Spinal cord (tissue), 10 donors: ENCODE measurements around the gene RING1. TPM values are rescaled to one million over a fixed set of nuclear protein-coding genes. Genes with fewer than 3 reads are reported as not detected.

Experiments
- DNase-seq, 6 donors: peaks; one replicate each; pipeline versions ENCODE4 v3.0.0 to v3.0.0-alpha.2; 2013 to 2015; ENCODE audit warnings: low spot score in 6 of 6, low read depth in 4 of 6
- H3K27ac ChIP-seq: one replicate; pipeline ENCODE4 v1.5.1; 2013; ENCODE audit warnings: low read depth, low read length, control low read depth
- H3K27me3 ChIP-seq: one replicate; pipeline ENCODE4 v1.6.1; 2013; ENCODE audit warnings: low read length; ENCODE audit not compliant: control insufficient read depth, insufficient read depth
- H3K36me3 ChIP-seq: one replicate; pipeline ENCODE4 v1.6.1; 2013; ENCODE audit warnings: low read length; ENCODE audit not compliant: control insufficient read depth, insufficient read depth
- H3K4me1 ChIP-seq: one replicate; pipeline ENCODE4 v1.6.1; 2013; ENCODE audit warnings: low read length; ENCODE audit not compliant: control insufficient read depth, insufficient read depth
- H3K4me3 ChIP-seq: one replicate; pipeline ENCODE4 v1.5.1; 2013; ENCODE audit warnings: low read depth, low read length, control low read depth
- H3K9me3 ChIP-seq: one replicate; pipeline ENCODE4 v1.6.1; 2013; ENCODE audit warnings: low read length; ENCODE audit not compliant: control insufficient read depth, insufficient read depth
- WGBS: methylation state at CpG from one replicate; pipeline ENCODE4 v1.1.5; 2013; ENCODE audit warnings: missing lambda C conversion rate; ENCODE audit not compliant: insufficient coverage; 5-methylcytosine and 5-hydroxymethylcytosine counted together
- polyA plus RNA-seq, 2 donors: library from polyadenylated mRNA; unstranded; fragments of 120-200 nt; gene quantifications; one replicate each; pipeline ENCODE4 v1.2.1, GENCODE V29; 2013; ENCODE audit not compliant: insufficient read length in 2 of 2
- total RNA-seq, 2 donors: library from RNA; depleted of rRNA in 1 of 2; stranded (reverse); fragments of 120-200 nt in 1 of 2; fragments of >200 nt in 1 of 2; gene quantifications; one replicate each; pipeline versions ENCODE4 v1.2.3 to v1.2.4, GENCODE V29; 2013 to 2014
- donor health status: healthy.

RING1 gene
- total and polyA plus RNA-seq, 4 donors: 19.0 to 71.0 (median 53.6) TPM

DNA sequence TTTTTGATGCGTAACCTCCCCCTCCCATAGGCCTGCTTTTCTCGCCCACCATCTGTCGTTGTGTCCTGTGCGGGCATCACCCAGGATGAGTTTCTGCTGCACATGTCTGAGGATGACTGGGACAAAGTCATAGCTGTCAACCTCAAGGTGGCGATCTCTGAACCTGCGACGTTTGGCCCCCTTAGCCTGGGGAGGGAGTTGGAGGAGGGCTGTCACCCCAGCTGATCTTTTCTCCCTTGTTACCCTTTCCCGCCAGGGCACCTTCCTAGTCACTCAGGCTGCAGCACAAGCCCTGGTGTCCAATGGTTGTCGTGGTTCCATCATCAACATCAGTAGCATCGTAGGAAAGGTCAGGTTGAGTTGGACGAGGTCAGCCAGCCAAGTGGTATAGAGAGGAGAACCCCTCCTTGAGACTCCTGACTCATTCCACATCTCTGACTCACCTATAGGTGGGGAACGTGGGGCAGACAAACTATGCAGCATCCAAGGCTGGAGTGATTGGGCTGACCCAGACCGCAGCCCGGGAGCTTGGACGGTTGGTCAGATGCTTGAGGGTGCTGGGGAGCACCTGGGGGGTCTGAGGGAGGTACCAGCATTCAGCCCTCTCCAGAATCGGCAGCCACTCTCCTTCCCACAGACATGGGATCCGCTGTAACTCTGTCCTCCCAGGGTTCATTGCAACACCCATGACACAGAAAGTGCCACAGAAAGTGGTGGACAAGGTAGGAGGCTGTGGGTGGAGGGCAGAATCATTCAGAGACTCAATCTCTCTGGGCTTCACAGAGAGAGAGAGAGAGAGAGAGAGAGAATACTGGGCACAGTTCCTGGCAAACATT, 2.9 kb upstream of the RING1 start:
- Histone ChIP-seq H3K9me3 (no peaks in the 10 kb centered on the region), H3K4me1 (peaks cover 63% of the 10 kb centered on the region), H3K27ac (no peak overlapping the region), H3K27me3 (no peaks in the 10 kb centered on the region), H3K36me3 (peaks cover 29% of the 10 kb centered on the region), H3K4me3 (peak overlapping the region; percentile 87)
- DNase-seq: peak in 1 of 6 donors; percentile 46
- WGBS: 43% methylated on average over 10 of the region's 17 CpGs

- Histone ChIP-seq H3K4me3 (no peak overlapping the region), H3K4me1 (peaks cover 59% of the 10 kb centered on the region), H3K27me3 (no peaks in the 10 kb centered on the region), H3K9me3 (no peaks in the 10 kb centered on the region), H3K27ac (peak overlapping the region; percentile 49), H3K36me3 (peaks cover 33% of the 10 kb centered on the region)
- no peak for DNase-seq
- 43% methylated on average over 1 of the region's 3 CpGs for WGBS
Measured at GRCh38 chr6:33206027-33206863, 2.1 kb upstream of the RING1 start.

- H3K9me3 ChIP-seq: no peaks in the 10 kb centered on the region
- DNase-seq: peak in 3 of 6 donors; percentile 57 to 87 (median 81)
- H3K4me1 ChIP-seq: peaks cover 57% of the 10 kb centered on the region
- 0% methylated on average over 10 of the region's 20 CpGs for WGBS
- H3K36me3 ChIP-seq: peaks cover 38% of the 10 kb centered on the region
- peak overlapping the region; percentile 92 for H3K27ac ChIP-seq
- H3K4me3 ChIP-seq: peak overlapping the region; percentile 94
- H3K27me3 ChIP-seq: no peaks in the 10 kb centered on the region
Measured at GRCh38 chr6:33206864-33207551, 1.3 kb upstream of the RING1 start.

DNA sequence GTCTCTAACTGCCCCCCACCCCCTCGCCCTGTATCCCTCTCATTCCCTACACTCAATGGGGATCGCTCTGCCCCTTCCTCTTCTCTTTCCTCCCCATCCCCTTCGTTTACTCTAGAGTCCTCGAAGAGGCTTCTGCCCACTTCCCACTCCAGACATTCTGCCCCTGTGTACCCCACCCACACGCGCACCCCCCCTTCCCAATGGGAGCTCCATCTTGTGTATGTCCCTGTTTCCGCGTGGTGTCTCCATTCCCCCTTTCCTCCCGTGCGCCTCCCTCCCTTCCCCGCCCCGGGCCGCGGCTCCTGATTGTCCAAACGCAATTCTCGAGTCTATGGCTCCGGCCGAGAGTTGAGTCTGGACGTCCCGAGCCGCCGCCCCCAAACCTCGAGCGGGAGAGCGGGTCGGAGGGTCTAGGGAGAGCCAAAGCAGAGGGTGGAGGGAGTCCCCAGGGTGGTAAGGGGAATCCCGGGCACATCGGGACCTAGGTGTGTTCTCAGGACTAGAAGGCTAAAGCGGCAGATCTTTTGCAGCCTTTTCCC, 679 bp upstream of the RING1 start:
- no peaks in the 10 kb centered on the region for H3K9me3 ChIP-seq
- WGBS: 0% methylated on average over 22 of the region's 29 CpGs
- peaks cover 55% of the 10 kb centered on the region for H3K4me1 ChIP-seq
- peak overlapping the region; percentile 94 for H3K4me3 ChIP-seq
- H3K27ac ChIP-seq: peak overlapping the region; percentile 92
- H3K27me3 ChIP-seq: no peaks in the 10 kb centered on the region
- peak in 2 of 6 donors; percentile 62 to 73 for DNase-seq
- H3K36me3 ChIP-seq: peaks cover 35% of the 10 kb centered on the region

GRCh38 chr6:33209856-33210255, 1.6 kb downstream of the RING1 start:
- H3K36me3 ChIP-seq: peaks cover 22% of the 10 kb centered on the region
- no peak for DNase-seq
- H3K9me3 ChIP-seq: no peaks in the 10 kb centered on the region
- H3K27ac ChIP-seq: no peak overlapping the region
- 91% methylated on average over 10 of the region's 10 CpGs for WGBS
- H3K4me3 ChIP-seq: no peak overlapping the region
- no peaks in the 10 kb centered on the region for H3K27me3 ChIP-seq
- H3K4me1 ChIP-seq: peaks cover 55% of the 10 kb centered on the region

DNA sequence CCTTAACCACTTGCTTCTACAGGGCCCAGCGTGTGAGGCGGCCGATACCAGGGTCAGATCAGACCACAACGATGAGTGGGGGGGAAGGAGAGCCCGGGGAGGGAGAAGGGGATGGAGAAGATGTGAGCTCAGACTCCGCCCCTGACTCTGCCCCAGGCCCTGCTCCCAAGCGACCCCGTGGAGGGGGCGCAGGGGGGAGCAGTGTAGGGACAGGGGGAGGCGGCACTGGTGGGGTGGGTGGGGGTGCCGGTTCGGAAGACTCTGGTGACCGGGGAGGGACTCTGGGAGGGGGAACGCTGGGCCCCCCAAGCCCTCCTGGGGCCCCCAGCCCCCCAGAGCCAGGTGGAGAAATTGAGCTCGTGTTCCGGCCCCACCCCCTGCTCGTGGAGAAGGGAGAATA, 2.8 kb downstream of the RING1 start:
- H3K9me3 ChIP-seq: no peaks in the 10 kb centered on the region
- H3K36me3 ChIP-seq: peaks cover 22% of the 10 kb centered on the region
- no peak for DNase-seq
- no peaks in the 10 kb centered on the region for H3K27me3 ChIP-seq
- no peak overlapping the region for H3K4me3 ChIP-seq
- H3K27ac ChIP-seq: no peak overlapping the region
- WGBS: 60% methylated on average over 8 of the region's 17 CpGs
- peaks cover 44% of the 10 kb centered on the region for H3K4me1 ChIP-seq

DNA sequence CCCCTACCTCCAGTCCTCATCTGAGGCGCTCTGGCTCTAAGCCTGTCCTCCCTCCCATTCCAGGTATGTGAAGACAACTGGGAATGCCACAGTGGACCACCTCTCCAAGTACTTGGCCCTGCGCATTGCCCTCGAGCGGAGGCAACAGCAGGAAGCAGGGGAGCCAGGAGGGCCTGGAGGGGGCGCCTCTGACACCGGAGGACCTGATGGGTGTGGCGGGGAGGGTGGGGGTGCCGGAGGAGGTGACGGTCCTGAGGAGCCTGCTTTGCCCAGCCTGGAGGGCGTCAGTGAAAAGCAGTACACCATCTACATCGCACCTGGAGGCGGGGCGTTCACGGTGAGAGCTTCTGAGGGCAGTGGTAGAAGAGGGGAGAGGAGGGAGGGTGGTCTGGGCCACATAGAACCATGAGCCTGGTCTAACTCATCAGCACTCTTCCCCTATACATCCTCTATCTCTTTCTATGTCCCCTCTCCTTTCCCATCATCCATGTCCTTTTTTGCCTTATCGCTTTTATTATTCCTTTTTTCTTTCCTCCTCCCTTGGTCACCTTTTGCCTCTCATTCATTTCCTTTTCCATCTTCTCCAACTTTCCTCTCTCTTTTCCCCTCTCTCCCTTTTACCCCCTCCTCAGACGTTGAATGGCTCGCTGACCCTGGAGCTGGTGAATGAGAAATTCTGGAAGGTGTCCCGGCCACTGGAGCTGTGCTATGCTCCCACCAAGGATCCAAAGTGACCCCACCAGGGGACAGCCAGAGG, 3.5 kb downstream of the RING1 start:
- no peaks in the 10 kb centered on the region for H3K27me3 ChIP-seq
- 59% methylated on average over 9 of the region's 18 CpGs for WGBS
- peaks cover 37% of the 10 kb centered on the region for H3K4me1 ChIP-seq
- no peaks in the 10 kb centered on the region for H3K9me3 ChIP-seq
- no peak overlapping the region for H3K27ac ChIP-seq
- DNase-seq: no peak
- peaks cover 22% of the 10 kb centered on the region for H3K36me3 ChIP-seq
- H3K4me3 ChIP-seq: no peak overlapping the region

GRCh38 chr6:33212857-33213165, 4.5 kb downstream of the RING1 start:
- Histone ChIP-seq H3K4me1 (peaks cover 28% of the 10 kb centered on the region), H3K27me3 (no peaks in the 10 kb centered on the region), H3K36me3 (peaks cover 22% of the 10 kb centered on the region), H3K27ac (no peak overlapping the region), H3K9me3 (no peaks in the 10 kb centered on the region), H3K4me3 (peak overlapping the region; percentile 54)
- DNase-seq: no peak
- WGBS: 3% methylated on average over 6 of the region's 6 CpGs
